SKM-1 (cell line): ENCODE results near the gene ABCA6.
"Not testable (repeated sequence)": the region's sequence is repeated elsewhere in the genome, so short reads cannot be mapped to it uniquely, and the experiment has no call there.

ENCODE experiments used
- DNase-seq: peaks from one replicate; lab custom pipeline; 2025; ENCODE audit not compliant: unreplicated experiment; lab: John Stamatoyannopoulos, UW

ABCA6 gene

GRCh38 chr17:69141431-69142174 lies at the start of gene ABCA6:
Gene ABCA6 (minus strand): TSS chr17:69141895. CDS start chr17:69140703, 1,192 bp downstream.
- no peak for DNase-seq

- DNase-seq: no peak
Observed at GRCh38 chr17:69188796-69189195, 47.1 kb upstream of the ABCA6 start.

GRCh38 chr17:69188064-69188463 lies 46.4 kb upstream of the ABCA6 start:
- no peak for DNase-seq

GRCh38 chr17:69187294-69187693 lies 45.6 kb upstream of the ABCA6 start:
- no peak for DNase-seq

GRCh38 chr17:69179227-69179952 lies 37.7 kb upstream of the ABCA6 start:
- DNase-seq: no peak

GRCh38 chr17:69176457-69176795 lies 34.7 kb upstream of the ABCA6 start:
- DNase-seq: no peak

- no peak for DNase-seq
Observed at GRCh38 chr17:69175625-69176456, 34.1 kb upstream of the ABCA6 start.

- DNase-seq: no peak
Observed at GRCh38 chr17:69175262-69175624, 33.5 kb upstream of the ABCA6 start.

- no peak for DNase-seq
Observed at GRCh38 chr17:69173118-69173517, 31.4 kb upstream of the ABCA6 start.

- DNase-seq: no peak
Observed at GRCh38 chr17:69170377-69170776, 28.7 kb upstream of the ABCA6 start.

GRCh38 chr17:69168642-69169041 lies 26.9 kb upstream of the ABCA6 start:
- DNase-seq: not testable (repeated sequence)

GRCh38 chr17:69166957-69167356 lies 25.3 kb upstream of the ABCA6 start:
- DNase-seq: no peak

- no peak for DNase-seq
Observed at GRCh38 chr17:69164206-69164605, 22.5 kb upstream of the ABCA6 start.

GRCh38 chr17:69159418-69159817 lies 17.7 kb upstream of the ABCA6 start:
- no peak for DNase-seq

GRCh38 chr17:69154267-69154666 lies 12.6 kb upstream of the ABCA6 start:
- DNase-seq: no peak

GRCh38 chr17:69150333-69150732 lies 8.6 kb upstream of the ABCA6 start:
- no peak for DNase-seq

GRCh38 chr17:69147460-69147859 lies 5.8 kb upstream of the ABCA6 start:
- DNase-seq: no peak

GRCh38 chr17:69144331-69145255 lies 2.9 kb upstream of the ABCA6 start:
- DNase-seq: no peak

- no peak for DNase-seq
Observed at GRCh38 chr17:69143683-69144231, 2.1 kb upstream of the ABCA6 start.

- no peak for DNase-seq
Observed at GRCh38 chr17:69143151-69143550, 1.5 kb upstream of the ABCA6 start.
